Fibroblast of mammary gland (primary cell): Measurements from ENCODE around the gene DOK5.
"Not testable (repeated sequence)": the region's sequence is repeated elsewhere in the genome, so short reads cannot be mapped to it uniquely, and the experiment has no call there.

Experiments used
- DNase-seq: peaks from one replicate; pipeline ENCODE4 v3.0.0-alpha.2; 2010; ENCODE audit warnings: low read depth
- H3K4me3 ChIP-seq: 2 replicates; pipeline ENCODE4 v1.5.1; 2011; ENCODE audit warnings: low read depth, mild to moderate bottlenecking, low read length, moderate library complexity; ENCODE audit not compliant: control insufficient read depth
- CTCF ChIP-seq: conservative IDR thresholded peaks from 2 replicates; pipeline ENCODE4 v1.5.1; 2011; ENCODE audit warnings: low read depth, low read length, inconsistent platforms; ENCODE audit not compliant: control insufficient read depth, insufficient read depth

Gene DOK5

GRCh38 chr20:54474866-54475265 is 527 bp upstream of the DOK5 start:
- TF ChIP-seq CTCF, result no peak

DNA sequence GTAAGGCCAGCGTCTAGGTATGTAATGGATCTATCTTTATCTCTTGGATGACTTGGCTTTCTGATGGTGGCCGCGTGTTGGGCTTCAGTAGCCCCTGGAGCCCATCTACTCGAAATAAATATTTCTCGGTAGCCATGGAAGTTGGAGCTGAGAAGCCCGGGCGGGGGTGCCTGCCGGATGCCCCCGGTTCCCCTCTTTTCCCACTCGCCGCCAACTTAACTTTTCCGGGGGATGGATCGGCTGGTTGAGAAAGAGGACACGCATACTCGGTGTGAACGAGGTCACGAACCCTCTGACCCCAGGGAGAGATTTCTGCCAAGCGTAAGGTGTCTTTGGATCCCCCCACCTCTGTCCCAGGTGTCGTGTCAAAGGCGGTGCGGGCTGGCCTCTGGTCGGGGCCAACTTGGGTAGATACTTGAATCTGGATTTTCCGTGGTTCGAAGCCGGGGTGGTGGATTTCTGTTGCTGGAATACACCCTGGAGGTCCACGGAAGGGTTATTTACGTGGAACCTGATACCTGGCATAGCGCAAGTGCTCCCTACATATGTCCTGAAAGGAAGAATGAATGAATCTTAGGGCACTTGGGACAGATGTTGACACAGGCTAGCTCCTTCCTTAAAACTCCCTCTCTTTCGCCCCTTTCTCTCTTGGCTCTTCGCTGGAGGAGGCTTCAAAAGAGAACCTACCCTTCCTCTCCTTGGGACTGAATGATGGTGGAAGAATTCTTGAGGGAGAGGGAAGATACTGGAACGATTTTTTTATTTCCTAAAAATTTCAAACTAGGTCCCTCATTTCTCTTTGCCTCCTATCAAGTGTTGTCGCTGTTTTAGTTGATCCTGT is 996 bp downstream of the DOK5 start:
- DNase-seq, result no peak
- no peak for TF ChIP-seq CTCF
- H3K4me3 ChIP-seq, result peak overlapping the region; percentile 67

More at GRCh38 chr20:54474866-54475265, 527 bp upstream of the DOK5 start:
- no peak for DNase-seq
- peak overlapping the region; percentile 67 for H3K4me3 ChIP-seq

GRCh38 chr20:54477191-54477955 is 2.0 kb downstream of the DOK5 start:
- DNase-seq, result peak; percentile 51
- TF ChIP-seq CTCF, result no peak
- H3K4me3 ChIP-seq, result peak overlapping the region; percentile 67

GRCh38 chr20:54479138-54479906 is 3.9 kb downstream of the DOK5 start:
- H3K4me3 ChIP-seq, result no peak overlapping the region
- peak; percentile 30 for TF ChIP-seq CTCF
- DNase-seq, result peak; percentile 11

- not testable (repeated sequence) for H3K4me3 ChIP-seq, DNase-seq
These were observed 4.5 kb downstream of the DOK5 start for GRCh38 chr20:54479937-54480336.

DNA sequence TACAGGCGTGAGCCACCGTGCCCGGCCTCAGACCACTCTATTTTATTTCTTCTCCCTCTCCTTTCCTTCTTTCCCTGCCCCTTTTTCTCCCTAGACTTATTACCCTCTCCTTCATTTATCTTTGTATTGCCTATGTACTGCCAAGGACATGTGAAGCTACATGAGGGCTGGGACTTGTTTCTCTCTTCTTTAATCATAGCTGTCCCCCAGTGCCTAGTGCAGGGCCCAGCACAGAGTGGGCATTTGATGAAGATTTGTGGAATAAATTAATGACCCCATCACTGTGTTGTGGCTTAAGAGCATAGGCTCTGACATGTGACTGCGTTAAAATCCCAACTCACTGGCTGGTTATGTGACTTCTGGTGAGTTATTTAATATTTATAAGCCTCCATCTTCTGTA is 6.0 kb downstream of the DOK5 start:
- no peak for TF ChIP-seq CTCF
- H3K4me3 ChIP-seq, result no peak overlapping the region
- no peak for DNase-seq
